GM18861 (cell line): ENCODE results near the gene MACROD2.
"Not testable (repeated sequence)": the region's sequence is repeated elsewhere in the genome, so short reads cannot be mapped to it uniquely, and the experiment has no call there.

ENCODE experiments used
- ATAC-seq: cut with Tn5 transposase; IDR thresholded peaks from one replicate; pipeline ENCODE4 v1.9.1; 2021; ENCODE audit not compliant: unreplicated experiment

The MACROD2 gene

DNA sequence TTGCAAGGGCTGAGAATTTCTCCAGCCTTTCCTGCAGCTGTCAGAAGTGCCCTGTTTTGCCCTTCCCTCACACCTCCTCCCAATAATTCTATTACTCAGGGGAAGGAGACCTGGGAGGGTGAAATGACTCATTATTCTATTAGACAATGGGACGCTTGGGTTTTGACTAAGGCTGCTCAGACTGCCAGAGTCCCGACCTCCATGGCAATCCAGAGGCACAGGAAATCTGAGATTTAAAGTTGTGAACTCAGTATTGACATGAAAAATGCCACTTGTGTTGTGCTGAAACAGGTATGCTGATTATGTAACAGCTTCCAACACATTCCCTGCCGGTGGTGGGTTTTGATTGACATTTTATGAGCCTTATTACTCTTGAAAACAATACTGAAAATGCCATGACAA lies 967.9 kb downstream of the MACROD2 start:
- no peak for ATAC-seq

DNA sequence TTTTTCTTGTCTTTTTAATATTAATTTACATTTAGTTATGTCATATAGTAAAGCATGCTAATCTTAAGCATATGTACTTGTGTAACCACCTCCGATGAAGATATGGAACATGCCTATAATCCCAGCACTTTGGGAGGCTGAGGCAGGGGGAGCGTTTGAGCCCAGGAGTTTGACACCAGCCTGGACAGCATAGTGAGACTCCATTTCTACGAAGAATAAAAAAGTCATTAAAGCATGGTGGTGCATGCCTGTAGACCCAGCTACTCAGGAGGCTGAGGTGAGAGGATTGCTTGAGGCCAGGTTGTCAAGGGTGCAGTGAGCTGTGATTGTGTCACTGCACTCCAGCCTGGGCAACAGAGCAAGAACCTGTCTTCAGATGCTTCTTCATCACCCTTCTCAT lies 970.9 kb downstream of the MACROD2 start:
- no peak for ATAC-seq

DNA sequence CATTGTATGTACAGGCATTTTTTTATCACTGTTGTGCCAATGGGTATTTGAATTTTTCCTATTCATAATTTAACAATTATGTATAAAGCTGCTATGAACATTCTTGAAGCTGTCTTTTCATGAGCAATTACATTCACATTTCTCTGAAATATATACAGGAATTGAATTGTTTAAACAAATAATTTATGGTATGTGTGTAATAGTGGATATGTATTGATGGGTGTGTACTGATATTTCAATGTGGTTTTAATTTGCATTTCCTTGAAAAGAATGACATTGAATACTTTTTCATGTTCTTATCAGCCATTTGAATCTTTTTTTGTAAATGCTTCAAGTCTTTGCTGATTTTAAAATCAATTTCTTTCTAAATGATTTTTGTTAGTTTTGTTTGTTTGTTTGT lies 971.5 kb downstream of the MACROD2 start:
- no peak for ATAC-seq

DNA sequence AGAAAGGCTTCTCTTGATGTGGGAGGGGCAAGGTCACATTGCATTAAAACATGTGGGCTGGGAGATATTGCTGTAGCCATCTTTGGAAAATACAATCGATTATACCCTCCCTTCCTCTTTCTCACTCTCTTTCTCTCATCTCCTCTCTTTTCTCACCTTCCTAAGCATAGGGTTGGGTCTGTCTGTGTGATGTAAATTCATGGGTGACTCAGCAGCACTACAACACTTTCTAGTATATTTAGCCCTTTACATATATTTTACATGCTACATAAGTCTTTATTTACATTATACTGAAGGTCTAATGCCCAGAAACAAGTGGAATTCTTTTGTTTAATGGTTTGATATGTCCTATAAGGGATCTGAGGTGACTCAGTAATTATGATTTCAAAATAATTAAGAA lies 976.9 kb downstream of the MACROD2 start:
- no peak for ATAC-seq

- no peak for ATAC-seq
Measured at GRCh38 chr20:14972690-14973089, 977.4 kb downstream of the MACROD2 start.

DNA sequence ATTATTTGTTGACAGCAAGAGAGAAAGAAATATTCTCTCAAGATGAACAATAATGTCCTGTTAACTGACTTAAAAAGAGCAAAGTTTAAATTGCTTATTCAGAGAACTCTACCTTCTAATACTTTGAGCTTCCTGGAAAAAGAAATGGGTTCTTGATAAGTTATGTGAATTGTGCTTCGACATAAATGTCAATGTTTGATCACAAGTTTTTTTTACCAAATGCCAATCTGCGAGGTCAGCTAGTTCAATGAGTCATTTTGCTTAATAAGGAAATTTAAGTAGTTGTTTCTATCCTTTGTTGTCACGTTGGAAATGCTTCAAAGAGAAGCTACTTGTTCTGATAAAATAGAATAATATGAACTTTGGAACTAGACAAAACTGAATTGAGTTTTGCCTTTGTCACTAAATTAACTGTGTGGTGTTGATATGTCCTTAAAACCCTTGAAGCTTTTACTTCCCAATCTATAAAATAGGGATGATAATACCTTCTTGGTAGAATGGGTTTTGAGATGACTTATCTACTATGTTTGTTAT lies 984.2 kb downstream of the MACROD2 start:
- no peak for ATAC-seq

- not testable (repeated sequence) for ATAC-seq
Measured at GRCh38 chr20:14981486-14981885, 986.2 kb downstream of the MACROD2 start.

DNA sequence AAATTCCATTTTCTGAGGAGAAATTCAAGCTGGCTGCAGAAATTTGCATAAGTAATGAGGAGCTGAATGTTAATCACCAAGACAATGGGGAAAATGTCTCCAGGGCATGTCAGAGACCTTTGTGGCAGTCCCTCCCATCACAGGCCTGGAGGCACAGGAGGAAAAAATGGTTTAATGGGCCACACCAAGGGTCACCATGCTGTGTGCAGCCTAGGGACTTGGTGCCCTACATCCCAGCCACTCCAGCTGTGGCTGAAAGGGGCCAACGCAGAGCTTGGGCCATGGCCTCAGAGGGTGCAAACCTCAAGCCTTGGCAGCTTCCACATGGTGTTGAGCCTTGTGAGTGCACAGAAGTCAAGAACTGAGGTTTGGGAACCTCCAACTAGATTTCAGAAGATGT lies 987.0 kb downstream of the MACROD2 start:
- not testable (repeated sequence) for ATAC-seq

DNA sequence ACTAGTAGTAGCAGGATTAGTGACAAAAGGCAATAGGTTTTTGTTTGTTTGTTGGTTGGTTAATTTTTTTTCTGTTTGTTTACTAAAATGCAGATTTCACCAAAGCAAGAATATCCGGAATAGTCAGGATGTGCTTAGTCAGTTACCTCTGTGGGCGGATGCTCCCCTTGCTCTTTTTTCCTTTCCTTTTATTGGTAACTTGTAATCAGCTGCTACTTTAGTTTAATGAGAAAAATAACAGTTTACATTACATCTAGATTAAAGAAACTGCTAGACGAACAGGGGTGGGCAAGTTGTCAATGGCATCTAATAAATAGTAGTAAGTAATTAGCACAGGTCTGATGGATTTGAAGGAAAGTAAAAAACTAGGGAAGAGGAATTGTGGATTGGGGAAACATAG lies 989.0 kb downstream of the MACROD2 start:
- no peak for ATAC-seq

DNA sequence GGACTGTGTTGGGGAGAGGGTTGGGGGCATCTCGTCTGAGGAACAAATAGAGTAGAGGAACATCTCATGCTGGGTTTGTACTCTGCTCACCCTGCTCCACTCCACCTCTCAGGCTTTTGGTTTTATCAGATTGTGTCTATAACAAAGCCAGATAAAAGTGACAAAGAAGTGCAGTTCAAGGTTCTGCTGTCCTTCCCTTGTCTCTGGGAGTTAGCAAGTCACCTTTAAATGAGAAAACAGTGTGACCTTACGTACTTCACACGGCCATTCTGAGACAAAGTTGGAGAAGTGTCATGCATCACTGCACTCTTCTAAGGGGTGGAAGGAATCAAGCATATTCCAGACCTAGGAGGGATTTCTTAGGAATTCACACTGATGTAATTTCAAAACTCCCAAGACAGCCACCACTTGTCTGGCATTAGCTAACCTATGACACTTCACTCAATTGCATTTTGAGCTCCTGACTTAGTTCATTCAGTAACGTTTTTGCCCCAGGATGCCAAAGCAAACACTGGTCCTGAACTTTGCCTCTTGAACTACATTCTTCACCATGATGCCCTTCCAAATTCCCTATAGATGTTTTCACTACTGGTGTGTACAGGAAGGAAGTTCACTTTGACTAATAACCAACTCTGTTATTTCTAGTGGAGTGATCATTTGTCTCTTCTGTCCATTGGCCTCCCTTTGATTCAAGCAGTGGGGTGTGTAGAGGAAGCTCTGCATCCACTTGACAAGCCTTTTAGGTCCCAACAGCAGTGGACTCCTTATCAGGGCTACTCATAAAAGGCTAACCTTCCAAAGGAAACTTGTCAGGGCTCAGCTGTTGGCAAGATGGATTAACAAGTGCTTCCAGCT lies 989.7 kb downstream of the MACROD2 start:
- ATAC-seq: no peak

GRCh38 chr20:14986026-14986655 lies 990.8 kb downstream of the MACROD2 start:
- ATAC-seq: no peak

- no peak for ATAC-seq
Measured at GRCh38 chr20:14986656-14987055, 991.3 kb downstream of the MACROD2 start.

GRCh38 chr20:14989535-14990290 lies 994.4 kb downstream of the MACROD2 start:
- no peak for ATAC-seq

DNA sequence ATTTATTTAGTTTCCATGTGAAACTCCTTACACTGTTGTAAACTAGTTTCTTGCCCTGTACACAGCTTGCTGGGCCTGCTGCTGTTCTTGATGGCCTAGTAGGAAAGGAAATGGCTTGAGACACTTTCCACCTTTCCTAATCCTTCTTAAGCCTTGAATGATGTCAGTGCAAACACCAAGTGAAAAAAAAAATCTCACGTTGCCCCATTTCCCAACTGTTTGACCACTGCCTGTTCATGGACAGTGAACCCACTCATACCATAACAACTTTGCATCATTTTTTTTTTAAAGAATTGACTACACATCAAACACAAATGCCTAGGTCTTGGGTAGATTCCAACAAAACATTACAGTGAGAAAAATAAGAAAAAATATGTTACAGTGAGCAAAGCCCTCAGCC lies 995.7 kb downstream of the MACROD2 start:
- no peak for ATAC-seq

DNA sequence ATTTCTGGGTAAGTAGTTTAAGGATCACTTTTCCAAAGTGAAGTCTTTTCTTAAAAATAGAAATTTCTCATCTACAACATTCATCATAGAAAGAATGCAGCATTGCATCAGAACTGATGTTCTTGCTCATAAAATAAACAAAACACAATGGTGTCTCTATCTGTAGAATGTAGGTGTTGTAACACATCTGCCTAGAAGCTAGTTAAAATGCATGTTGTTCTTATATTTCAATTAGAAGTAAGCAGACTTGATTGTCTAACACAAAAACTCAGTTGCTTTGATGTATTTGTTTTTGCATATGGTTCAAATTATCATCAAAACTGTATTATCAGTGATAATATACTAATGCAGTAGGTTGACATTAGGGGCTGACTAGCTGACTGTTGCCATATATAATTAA lies 996.8 kb downstream of the MACROD2 start:
- no peak for ATAC-seq

DNA sequence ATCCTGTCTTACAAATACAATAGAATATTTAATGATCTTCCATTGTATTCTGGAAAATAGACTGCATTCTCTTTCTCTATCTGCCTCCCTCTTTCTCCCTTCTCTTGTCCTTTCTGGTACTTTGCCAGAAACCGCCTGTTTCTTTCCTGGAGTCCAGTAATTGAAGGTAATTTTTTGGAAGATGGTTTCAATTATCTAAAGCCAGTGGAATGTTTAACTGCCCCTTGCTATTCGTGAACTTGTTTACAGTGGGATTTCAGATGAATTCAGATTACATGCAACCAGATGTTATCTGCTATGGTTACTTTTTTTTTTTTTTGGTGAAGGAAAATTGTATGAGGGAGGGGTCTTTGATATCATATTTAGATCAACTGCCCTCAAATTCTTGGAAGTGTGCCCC lies 997.6 kb downstream of the MACROD2 start:
- no peak for ATAC-seq

GRCh38 chr20:14996883-14997672 lies 1001.8 kb downstream of the MACROD2 start:
- no peak for ATAC-seq

DNA sequence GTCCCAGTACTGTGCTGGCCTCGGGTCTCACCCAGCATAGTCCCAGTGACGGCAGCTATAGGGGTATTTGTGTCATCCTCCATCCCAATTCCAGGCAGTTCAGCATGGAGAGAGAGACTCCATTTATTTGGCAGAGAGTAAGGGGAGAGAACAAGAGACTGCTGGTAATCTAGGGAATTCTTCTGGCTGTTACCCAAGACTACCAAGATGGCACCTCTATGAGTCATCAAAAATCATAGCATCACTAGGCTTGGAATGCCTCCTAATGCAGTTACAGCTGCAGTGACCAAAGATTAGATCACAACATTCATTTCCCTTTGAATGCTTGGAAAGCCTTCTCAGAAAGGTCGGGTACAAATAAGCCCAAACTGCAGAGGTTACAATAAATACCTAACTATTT lies 1002.5 kb downstream of the MACROD2 start:
- no peak for ATAC-seq

- no peak for ATAC-seq
Measured at GRCh38 chr20:15005300-15005986, 1010.1 kb downstream of the MACROD2 start.

DNA sequence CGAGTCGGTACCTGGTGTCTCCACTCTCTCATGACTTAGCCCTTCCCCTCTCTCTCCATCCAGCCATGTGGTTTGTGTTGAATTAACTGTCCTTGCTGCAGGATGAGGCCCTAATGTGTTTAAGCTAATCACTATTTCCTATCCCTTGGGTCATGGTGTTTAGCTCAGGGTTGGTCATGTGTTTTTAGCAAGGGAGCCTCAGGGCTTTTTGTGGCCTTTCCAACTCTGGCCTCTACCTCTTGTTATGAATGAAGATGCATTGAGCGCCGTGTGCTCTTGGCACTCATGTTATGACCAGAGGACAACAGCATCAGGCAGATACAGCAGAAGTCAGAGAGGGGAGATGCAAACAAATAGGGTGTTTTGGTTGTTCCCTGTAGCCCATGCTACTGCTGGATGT lies 1016.3 kb downstream of the MACROD2 start:
- ATAC-seq: no peak
